H1 (cell line): ENCODE data around the gene ELP5. TPM values are rescaled to one million over a fixed set of nuclear protein-coding genes. Genes with fewer than 3 reads are reported as not detected.

Source experiments
- ASH2L ChIP-seq: fragments of 200-600, 300-600 bp; sonication (generic); IDR thresholded peaks from one replicate; pipeline ENCODE4 v1.7.1; 2017; ENCODE audit warnings: low read length
- BACH1 ChIP-seq: IDR thresholded peaks from 2 replicates; pipeline ENCODE4 v1.6.1; 2012; ENCODE audit warnings: low read length, improper control_type of control experiment
- CHD7 ChIP-seq: fragments of 300-600 bp; sonication (generic); IDR thresholded peaks from 2 replicates; pipeline ENCODE4 v1.7.1; 2012; ENCODE audit warnings: low read length, moderate library complexity, mild to moderate bottlenecking, inconsistent platforms; ENCODE audit not compliant: insufficient replicate concordance
- KDM1A ChIP-seq: fragments of 200-600, 300-600 bp; sonication (generic); IDR thresholded peaks from 2 replicates; pipeline ENCODE4 v1.7.1; 2016; ENCODE audit warnings: mild to moderate bottlenecking, low read length, borderline replicate concordance
- KDM4A ChIP-seq: IDR thresholded peaks from one replicate; pipeline ENCODE4 v1.7.1; 2012; ENCODE audit warnings: low read depth, mild to moderate bottlenecking, moderate library complexity, low read length, inconsistent platforms; ENCODE audit not compliant: severe bottlenecking
- MAX ChIP-seq: IDR thresholded peaks from 2 replicates; pipeline ENCODE4 v1.6.1; 2012; ENCODE audit warnings: inconsistent platforms
- POLR2AphosphoS5 ChIP-seq: IDR thresholded peaks from 2 replicates; pipeline ENCODE4 v1.6.1; 2011; ENCODE audit warnings: low read depth, low read length
- SIRT6 ChIP-seq: IDR thresholded peaks from one replicate; pipeline ENCODE4 v1.7.1; 2012; ENCODE audit warnings: low read length, inconsistent platforms
- SP4 ChIP-seq: IDR thresholded peaks from 2 replicates; pipeline ENCODE4 v1.6.1; 2012; ENCODE audit warnings: low read length, inconsistent platforms
- TAF7 ChIP-seq: optimal IDR thresholded peaks from 2 replicates; pipeline ENCODE3; 2011; ENCODE audit warnings: low read depth, mild to moderate bottlenecking, inconsistent platforms, low read length, moderate library complexity, borderline replicate concordance
- TCF12 ChIP-seq: IDR thresholded peaks from 2 replicates; pipeline ENCODE4 v1.6.1; 2011; ENCODE audit warnings: low read depth, mild to moderate bottlenecking, low read length
- polyA plus RNA-seq, 7 experiments: library from polyadenylated mRNA; depleted of rRNA in 3 of 7; stranded (reverse) in 5 of 7; unstranded in 2 of 7; fragments of >200 nt in 5 of 7; fragments of 200-250 nt in 2 of 7; gene quantifications; 1 replicate in 5 of 7; 2 replicates in 1 of 7; 4 replicates in 1 of 7; pipeline versions ENCODE4 v1.2.1 to v1.2.3, GENCODE V29; 2011 to 2013; ENCODE audit warnings: missing spikeins in 2 of 7, mixed read lengths in 2 of 7
- total RNA-seq: library from RNA; stranded (reverse); fragmentation: NEBNext Ultra II Directional; extraction: Animal tissue kit (Norgen Biotek cat#: 25700); gene quantifications from 2 replicates; pipeline ENCODE4 v1.2.1, GENCODE V29; 2021

The ELP5 gene
- total and polyA plus RNA-seq, 2 of the 8 experiments (the other 6 are each of a cell fraction or from before 2014, with no cell fraction given), result 75.4 to 107 TPM

- TF ChIP-seq CHD7 (no peak), KDM1A (no peak), SIRT6 (no peak), TCF12 (no peak), MAX (no peak), ASH2L (no peak), SP4 (no peak), POLR2AphosphoS5 (no peak), BACH1 (no peak), TAF7 (no peak), KDM4A (peak; percentile 10)
Measured at GRCh38 chr17:7281953-7282751, 30.1 kb downstream of the ELP5 start (continued).
